Endothelial cell of umbilical vein (primary cell): ENCODE results near the gene MAPK6.

Experiments used
- POLR2A ChIP-seq: IDR thresholded peaks from 2 replicates; pipeline ENCODE4 v1.6.1; 2012; ENCODE audit warnings: low read depth, mild to moderate bottlenecking, control low read depth, low read length
- TF ChIP-seq, protein P1 (sequence below), 2 donors: IDR thresholded peaks; 1 replicate in 1 of 2; 2 replicates in 1 of 2; pipeline ENCODE4 v1.5.1; 2011; ENCODE audit warnings: low read length in 2 of 2, mild to moderate bottlenecking in 2 of 2, moderate library complexity in 2 of 2, control low read depth in 1 of 2, inconsistent platforms in 1 of 2, low read depth in 1 of 2; ENCODE audit not compliant: insufficient read depth in 1 of 2; ENCODE audit errors: extremely low read depth in 1 of 2
- TF ChIP-seq, protein P2 (sequence below): IDR thresholded peaks from 2 replicates; pipeline ENCODE4 v1.6.1; 2011; ENCODE audit not compliant: insufficient read depth, insufficient read length

DNA sequence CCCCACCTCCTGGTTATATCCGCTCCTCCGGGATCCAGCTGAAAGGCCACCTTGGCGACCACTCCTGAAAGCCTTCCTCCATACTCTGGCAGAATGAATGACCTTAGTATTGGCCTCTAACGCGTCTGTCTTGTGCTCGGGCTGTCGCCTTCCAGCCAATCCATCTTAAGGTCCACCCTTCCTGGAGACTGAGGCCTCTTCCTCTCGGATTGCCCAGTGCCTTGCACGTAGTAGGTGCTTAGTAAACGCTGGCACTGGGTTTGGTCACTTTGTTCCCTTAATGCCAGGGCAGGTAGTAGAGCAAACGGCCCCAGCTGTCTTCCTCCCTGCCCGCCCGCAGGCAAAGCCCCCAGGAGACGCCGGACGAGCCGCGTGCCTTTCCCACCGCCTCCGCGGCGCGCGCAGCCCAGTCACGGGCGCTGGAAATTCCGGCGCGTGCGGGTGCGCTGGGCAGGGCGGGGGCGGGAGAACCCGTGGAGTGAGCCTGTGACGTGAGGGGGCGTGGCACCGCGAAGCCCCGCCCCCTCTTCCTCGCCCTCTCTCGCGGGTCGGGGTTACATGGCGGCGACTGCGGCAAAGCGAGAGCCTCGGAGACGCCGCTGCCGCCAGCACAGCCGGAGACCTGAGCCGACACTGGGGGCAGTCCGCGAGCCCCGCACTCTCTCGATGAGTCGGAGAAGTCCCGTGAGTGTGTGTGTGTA, at the start of gene MAPK6:
- TF ChIP-seq POLR2A, result peak; percentile 75
- TF ChIP-seq, protein P1, sequence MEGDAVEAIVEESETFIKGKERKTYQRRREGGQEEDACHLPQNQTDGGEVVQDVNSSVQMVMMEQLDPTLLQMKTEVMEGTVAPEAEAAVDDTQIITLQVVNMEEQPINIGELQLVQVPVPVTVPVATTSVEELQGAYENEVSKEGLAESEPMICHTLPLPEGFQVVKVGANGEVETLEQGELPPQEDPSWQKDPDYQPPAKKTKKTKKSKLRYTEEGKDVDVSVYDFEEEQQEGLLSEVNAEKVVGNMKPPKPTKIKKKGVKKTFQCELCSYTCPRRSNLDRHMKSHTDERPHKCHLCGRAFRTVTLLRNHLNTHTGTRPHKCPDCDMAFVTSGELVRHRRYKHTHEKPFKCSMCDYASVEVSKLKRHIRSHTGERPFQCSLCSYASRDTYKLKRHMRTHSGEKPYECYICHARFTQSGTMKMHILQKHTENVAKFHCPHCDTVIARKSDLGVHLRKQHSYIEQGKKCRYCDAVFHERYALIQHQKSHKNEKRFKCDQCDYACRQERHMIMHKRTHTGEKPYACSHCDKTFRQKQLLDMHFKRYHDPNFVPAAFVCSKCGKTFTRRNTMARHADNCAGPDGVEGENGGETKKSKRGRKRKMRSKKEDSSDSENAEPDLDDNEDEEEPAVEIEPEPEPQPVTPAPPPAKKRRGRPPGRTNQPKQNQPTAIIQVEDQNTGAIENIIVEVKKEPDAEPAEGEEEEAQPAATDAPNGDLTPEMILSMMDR (IDR thresholded peaks at IDR 0.05; ENCODE audit: extremely low read depth in 1 of 2, insufficient read depth in 1 of 2, low read depth in 1 of 2, low read length in 2 of 2), result no peak
- TF ChIP-seq, protein P2, sequence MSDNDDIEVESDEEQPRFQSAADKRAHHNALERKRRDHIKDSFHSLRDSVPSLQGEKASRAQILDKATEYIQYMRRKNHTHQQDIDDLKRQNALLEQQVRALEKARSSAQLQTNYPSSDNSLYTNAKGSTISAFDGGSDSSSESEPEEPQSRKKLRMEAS, result peak; percentile 42
